ENCODE measurements around the gene ASXL2.
A peak's percentile ranks its signal among the peaks of the same experiment; 100 is the strongest.

The ASXL2 gene

GRCh38 chr2:25700221-25700660, 178.0 kb downstream of the ASXL2 start:
- ATAC-seq (ENCODE audit: low read depth) (peak; percentile 80), DNase-seq (ENCODE audit: low spot score) (no peak)
- no peaks in the 10 kb centered on the region for H3K9me3 ChIP-seq (ENCODE audit: severe bottlenecking)
- TF ChIP-seq CTCF (IDR thresholded peaks at IDR 0.05; ENCODE audit: poor library complexity, severe bottlenecking): peak; percentile 90
- no peak overlapping the region for H3K27ac ChIP-seq (ENCODE audit: poor library complexity, severe bottlenecking)
- H3K27me3 ChIP-seq (ENCODE audit: insufficient read depth, poor library complexity, severe bottlenecking): no peaks in the 10 kb centered on the region
- no peak overlapping the region for H3K4me3 ChIP-seq (ENCODE audit: severe bottlenecking)
- H3K36me3 ChIP-seq (ENCODE audit: low read depth): no peaks in the 10 kb centered on the region
- peaks cover 17% of the 10 kb centered on the region for H3K4me1 ChIP-seq (ENCODE audit: insufficient read depth, poor library complexity, severe bottlenecking)

GRCh38 chr2:25699216-25699615, 179.1 kb downstream of the ASXL2 start:
- no peak for DNase-seq (ENCODE audit: low spot score)

GRCh38 chr2:25698752-25699151, 179.5 kb downstream of the ASXL2 start:
- no peak overlapping the region for H3K4me3 ChIP-seq (ENCODE audit: severe bottlenecking)
- no peak for TF ChIP-seq CTCF (IDR thresholded peaks at IDR 0.05; ENCODE audit: poor library complexity, severe bottlenecking)
- ATAC-seq (ENCODE audit: low read depth) (peak; percentile 87), DNase-seq (ENCODE audit: low spot score) (no peak)
- no peaks in the 10 kb centered on the region for H3K36me3 ChIP-seq (ENCODE audit: low read depth)
- peaks cover 17% of the 10 kb centered on the region for H3K4me1 ChIP-seq (ENCODE audit: insufficient read depth, poor library complexity, severe bottlenecking)
- H3K9me3 ChIP-seq (ENCODE audit: severe bottlenecking): no peaks in the 10 kb centered on the region
- H3K27ac ChIP-seq (ENCODE audit: poor library complexity, severe bottlenecking): peak overlapping the region; percentile 60
- H3K27me3 ChIP-seq (ENCODE audit: insufficient read depth, poor library complexity, severe bottlenecking): no peaks in the 10 kb centered on the region

More at GRCh38 chr2:25699216-25699615, 179.1 kb downstream of the ASXL2 start:
- H3K9me3 ChIP-seq (ENCODE audit: severe bottlenecking): no peaks in the 10 kb centered on the region
- H3K27ac ChIP-seq (ENCODE audit: poor library complexity, severe bottlenecking): peak overlapping the region; percentile 60
- no peak overlapping the region for H3K4me3 ChIP-seq (ENCODE audit: severe bottlenecking)
- no peaks in the 10 kb centered on the region for H3K27me3 ChIP-seq (ENCODE audit: insufficient read depth, poor library complexity, severe bottlenecking)
- TF ChIP-seq CTCF (IDR thresholded peaks at IDR 0.05; ENCODE audit: poor library complexity, severe bottlenecking): no peak
- peaks cover 17% of the 10 kb centered on the region for H3K4me1 ChIP-seq (ENCODE audit: insufficient read depth, poor library complexity, severe bottlenecking)
- no peak for ATAC-seq (ENCODE audit: low read depth)
- no peaks in the 10 kb centered on the region for H3K36me3 ChIP-seq (ENCODE audit: low read depth)

GRCh38 chr2:25697559-25698341, 180.5 kb downstream of the ASXL2 start:
- no peaks in the 10 kb centered on the region for H3K27me3 ChIP-seq (ENCODE audit: insufficient read depth, poor library complexity, severe bottlenecking)
- ATAC-seq (ENCODE audit: low read depth) (no peak), DNase-seq (ENCODE audit: low spot score) (no peak)
- peak overlapping the region; percentile 60 for H3K27ac ChIP-seq (ENCODE audit: poor library complexity, severe bottlenecking)
- no peak overlapping the region for H3K4me3 ChIP-seq (ENCODE audit: severe bottlenecking)
- no peaks in the 10 kb centered on the region for H3K9me3 ChIP-seq (ENCODE audit: severe bottlenecking)
- no peak for TF ChIP-seq CTCF (IDR thresholded peaks at IDR 0.05; ENCODE audit: poor library complexity, severe bottlenecking)
- peaks cover 17% of the 10 kb centered on the region for H3K4me1 ChIP-seq (ENCODE audit: insufficient read depth, poor library complexity, severe bottlenecking)
- H3K36me3 ChIP-seq (ENCODE audit: low read depth): no peaks in the 10 kb centered on the region
